ENCODE measurements around the gene THSD4. TPM values are rescaled to one million over a fixed set of nuclear protein-coding genes. Genes with fewer than 3 reads are reported as not detected.

Gene THSD4
- total and polyA plus RNA-seq, 2 of the 4 experiments (the other 2 are of a cell fraction): 25.5 to 31.1 TPM

DNA sequence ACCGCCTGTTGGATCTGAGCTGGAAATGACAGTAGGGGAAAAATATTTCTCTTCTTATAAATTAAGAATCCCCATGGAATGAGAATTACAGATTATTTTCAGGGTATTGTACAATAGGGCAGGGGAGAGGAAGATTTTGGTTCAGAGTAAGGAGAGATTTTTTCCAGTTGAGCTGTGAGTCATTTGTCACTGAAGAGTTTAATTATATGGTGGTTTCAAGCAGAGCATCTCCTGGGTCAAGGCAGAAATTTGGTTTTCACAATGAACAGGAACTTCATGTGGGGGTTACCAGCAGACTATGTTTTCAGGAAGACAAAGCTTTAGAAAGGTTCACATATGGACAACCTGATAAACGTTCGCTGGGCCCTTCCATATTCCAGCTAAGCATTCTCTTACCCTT lies 512.3 kb downstream of the THSD4 start:
- Histone ChIP-seq H3K4me1 (ENCODE audit: control insufficient read depth, insufficient read depth, low read length) (peaks cover 4% of the 10 kb centered on the region; the same call in 1 of the 2 replicates), H4K20me1 (ENCODE audit: insufficient read depth, low read length) (peaks cover 15% of the 10 kb centered on the region; the same call in 1 of the 2 replicates), H3K36me3 (ENCODE audit: control insufficient read depth, insufficient read depth, low read length) (no peaks in the 10 kb centered on the region), H2AK5ac (ENCODE audit: low read depth, low read length) (no peak overlapping the region), H3K9me3 (ENCODE audit: control insufficient read depth, insufficient read depth, low read length) (no peaks in the 10 kb centered on the region), H3K4me3 (ENCODE audit: insufficient read depth, low read depth, low read length) (no peak overlapping the region), H2BK5ac (ENCODE audit: low read depth, low read length, poor library complexity, severe bottlenecking) (no peak overlapping the region), H2AK9ac (replicated peaks; ENCODE audit: low read depth, low read length, poor library complexity) (no peak overlapping the region), H3K9me1 (ENCODE audit: insufficient read depth, low read length) (no peaks in the 10 kb centered on the region; the same call in 1 of the 2 replicates), H2AFZ (replicated peaks; ENCODE audit: low read length, poor library complexity) (no peak overlapping the region), H3K79me1 (ENCODE audit: low read depth in 1 of 2, low read length in 2 of 2) (0 out of 4 replicates have a peak, but pooled peaks cover 0 to 4% of the 10 kb centered on the region in 2 experiments), H2BK120ac (ENCODE audit: low read depth, low read length) (no peak overlapping the region), H3K4ac (ENCODE audit: low read depth, low read length) (no peak overlapping the region), H3K56ac (ENCODE audit: extremely low read depth, insufficient read depth, low read length) (no peak overlapping the region), H3K18ac (ENCODE audit: low read depth, low read length) (no peak overlapping the region), H2BK15ac (ENCODE audit: low read depth, low read length) (no peak overlapping the region), H4K5ac (ENCODE audit: low read depth, low read length) (no peak overlapping the region), H3K27me3 (ENCODE audit: control insufficient read depth, insufficient read depth, low read length) (no peaks in the 10 kb centered on the region), H4K91ac (ENCODE audit: insufficient read depth, low read depth, low read length) (no peak overlapping the region), H3K4me2 (ENCODE audit: low read depth, low read length) (no peak overlapping the region), H3K14ac (replicated peaks; ENCODE audit: low read depth, low read length) (no peak overlapping the region), H3K9ac (ENCODE audit: low read depth, low read length) (no peak overlapping the region), H4K8ac (ENCODE audit: low read depth in 2 of 2, low read length in 2 of 2) (no peak overlapping the region), H2BK20ac (ENCODE audit: low read depth, low read length) (no peak overlapping the region), H3K27ac (ENCODE audit: insufficient read depth, low read length) (no peak overlapping the region), H3K23ac (ENCODE audit: low read depth, low read length) (no peak overlapping the region)
- ATAC-seq (ENCODE audit: low read depth) (no peak; the same call in 1 of the 2 replicates), DNase-seq (no peak)
- no TSS peak for BruUV-seq (replicated peaks)
- TF ChIP-seq RFX5 (IDR thresholded peaks at IDR 0.05; ENCODE audit: low read depth, low read length) (no peak), POLR2A (IDR thresholded peaks at IDR 0.05; ENCODE audit: low read depth, low read length) (no peak), MXI1 (IDR thresholded peaks at IDR 0.05; ENCODE audit: borderline replicate concordance, low read depth, low read length) (no peak), BHLHE40 (IDR thresholded peaks at IDR 0.05; ENCODE audit: low read depth, low read length) (no peak), USF2 (IDR thresholded peaks at IDR 0.05; ENCODE audit: low read depth, low read length) (no peak), MAZ (IDR thresholded peaks at IDR 0.05; ENCODE audit: borderline replicate concordance, low read depth, low read length) (no peak), ELK1 (IDR thresholded peaks at IDR 0.05; ENCODE audit: borderline replicate concordance, low read depth, low read length) (no peak), CEBPB (IDR thresholded peaks at IDR 0.05; ENCODE audit: low read depth, low read length) (no peak), RAD21 (IDR thresholded peaks at IDR 0.05; ENCODE audit: low read length) (no peak)
- TF ChIP-seq, protein P1, sequence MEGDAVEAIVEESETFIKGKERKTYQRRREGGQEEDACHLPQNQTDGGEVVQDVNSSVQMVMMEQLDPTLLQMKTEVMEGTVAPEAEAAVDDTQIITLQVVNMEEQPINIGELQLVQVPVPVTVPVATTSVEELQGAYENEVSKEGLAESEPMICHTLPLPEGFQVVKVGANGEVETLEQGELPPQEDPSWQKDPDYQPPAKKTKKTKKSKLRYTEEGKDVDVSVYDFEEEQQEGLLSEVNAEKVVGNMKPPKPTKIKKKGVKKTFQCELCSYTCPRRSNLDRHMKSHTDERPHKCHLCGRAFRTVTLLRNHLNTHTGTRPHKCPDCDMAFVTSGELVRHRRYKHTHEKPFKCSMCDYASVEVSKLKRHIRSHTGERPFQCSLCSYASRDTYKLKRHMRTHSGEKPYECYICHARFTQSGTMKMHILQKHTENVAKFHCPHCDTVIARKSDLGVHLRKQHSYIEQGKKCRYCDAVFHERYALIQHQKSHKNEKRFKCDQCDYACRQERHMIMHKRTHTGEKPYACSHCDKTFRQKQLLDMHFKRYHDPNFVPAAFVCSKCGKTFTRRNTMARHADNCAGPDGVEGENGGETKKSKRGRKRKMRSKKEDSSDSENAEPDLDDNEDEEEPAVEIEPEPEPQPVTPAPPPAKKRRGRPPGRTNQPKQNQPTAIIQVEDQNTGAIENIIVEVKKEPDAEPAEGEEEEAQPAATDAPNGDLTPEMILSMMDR (conservative IDR thresholded peaks at IDR 0.05; ENCODE audit: low read depth, low read length): no peak
- ChIA-PET POLR2A (ENCODE audit: unreplicated experiment) (no interaction called here), CTCF (no interaction called here)
- in situ Hi-C loops (cut with MboI; ENCODE audit: low sequenced_read_pairs): no loop called here
- dilution Hi-C loops (cut with HindIII; ENCODE audit: low sequenced_read_pairs, unreplicated experiment): no loop called here
- intact Hi-C loops (cut with micrococcal nuclease): no loop called here
- no CpG with 5 or more reads among the region's 3 CpGs for WGBS, 2 experiments (ENCODE audit: extremely low coverage in 2 of 2, insufficient read length in 1 of 2)

All from IMR-90 (cell line).